Activated naive CD4-positive, alpha-beta T cell treated with anti-CD3 and anti-CD28 coated beads, Interleukin-2, amount 50 U/mL, for 72 hours (primary cell): ENCODE measurements around the gene TUBB. TPM values are rescaled to one million over a fixed set of nuclear protein-coding genes. Genes with fewer than 3 reads are reported as not detected.

ENCODE experiments used
- ATAC-seq, 2 donors: fragments of 150-1000 bp; cut with Tn5 transposase; 2 replicates each; pipeline ENCODE4 v1.10.0; 2021; ENCODE audit warnings: mild to moderate bottlenecking in 2 of 2, moderate library complexity in 2 of 2
- DNase-seq, 2 donors: peaks; one replicate each; pipeline ENCODE4 v3.0.0; 2021 to 2022; ENCODE audit warnings: low spot score in 2 of 2
- H3K27ac Mint-ChIP-seq, 2 donors: one replicate each; pipeline ENCODE4 v1.8.0; 2022; ENCODE audit warnings: mild to moderate bottlenecking in 2 of 2, mixed read lengths in 2 of 2
- H3K36me3 Mint-ChIP-seq, 2 donors: one replicate each; pipeline ENCODE4 v1.8.0; 2022; ENCODE audit warnings: mixed read lengths in 2 of 2
- H3K9me3 Mint-ChIP-seq, 2 donors: one replicate each; pipeline ENCODE4 v1.8.0; 2022; ENCODE audit warnings: mixed read lengths in 2 of 2
- total RNA-seq, 2 donors: library from RNA; stranded (reverse); gene quantifications; one replicate each; pipeline ENCODE4 v1.2.3, GENCODE V29; 2022

Gene TUBB
- total RNA-seq, 2 donors from 2014 or later = 1,507 to 1,783 TPM

- Mint-ChIP-seq H3K27ac (no peak overlapping the region), H3K9me3 (peaks cover 0 to 11% of the 10 kb centered on the region in 2 donors), H3K36me3 (peaks cover 0 to 19% of the 10 kb centered on the region in 2 donors)
- no peak for ATAC-seq
- DNase-seq = no peak
These were observed 54.5 kb downstream of the TUBB start for GRCh38 chr6:30774701-30775100.

Other genes with a start within 250 kb of the TUBB start
- gene HLA-E, start 230.8 kb upstream of the TUBB start, total RNA-seq = 100 to 1,000 TPM; 493 to 574 TPM
- 100 to 1,000 TPM; 107 to 139 TPM for gene GNL1, start 163.9 kb upstream of the TUBB start, total RNA-seq
- 10 to 100 TPM; 19.8 to 27.4 TPM for gene PRR3, start 163.1 kb upstream of the TUBB start, total RNA-seq
- gene ABCF1, start 148.9 kb upstream of the TUBB start, total RNA-seq = 10 to 100 TPM; 84.7 to 91.3 TPM
- gene PPP1R10, start 103.1 kb upstream of the TUBB start, total RNA-seq = 10 to 100 TPM; 92.1 to 96.8 TPM
- gene MRPS18B, start 102.5 kb upstream of the TUBB start, total RNA-seq = 100 to 1,000 TPM in 1 of 2 donors, 10 to 100 TPM in 1; 99.8 to 100 TPM
- 10 to 100 TPM; 14.5 to 15.1 TPM for gene ATAT1, start 93.5 kb upstream of the TUBB start, total RNA-seq
- gene C6orf136, start 73.2 kb upstream of the TUBB start, total RNA-seq = 10 to 100 TPM; 20.5 to 81.5 TPM
- 10 to 100 TPM; 31.7 to 37.5 TPM for gene DHX16, start 47.3 kb upstream of the TUBB start, total RNA-seq
- gene PPP1R18, start 33.7 kb upstream of the TUBB start, total RNA-seq = 100 to 1,000 TPM; 184 to 274 TPM
- gene NRM, start 29.4 kb upstream of the TUBB start, total RNA-seq = 10 to 100 TPM; 35.7 to 53.5 TPM
- 100 to 1,000 TPM in 1 of 2 donors, 10 to 100 TPM in 1; 84.2 to 127 TPM for gene MDC1, start 3.1 kb upstream of the TUBB start, total RNA-seq
- 100 to 1,000 TPM; 194 to 219 TPM for gene FLOT1, start 22.3 kb downstream of the TUBB start, total RNA-seq
- 100 to 1,000 TPM in 1 of 2 donors, 10 to 100 TPM in 1; 70.0 to 279 TPM for gene IER3, start 24.2 kb downstream of the TUBB start, total RNA-seq
- gene DDR1, start 164.2 kb downstream of the TUBB start, total RNA-seq = 10 to 100 TPM; 15.2 to 20.7 TPM
- gene GTF2H4, start 187.9 kb downstream of the TUBB start, total RNA-seq = 10 to 100 TPM; 27.6 to 44.9 TPM
- 10 to 100 TPM; 55.1 to 55.7 TPM for gene VARS2, start 193.9 kb downstream of the TUBB start, total RNA-seq
- not detected for gene SFTA2, start 211.8 kb downstream of the TUBB start, total RNA-seq
- not detected for gene MUCL3, start 220.6 kb downstream of the TUBB start, total RNA-seq